Neural progenitor cell (in vitro differentiated cells): ENCODE results near the gene TMEM266. TPM values are rescaled to one million over a fixed set of nuclear protein-coding genes. Genes with fewer than 3 reads are reported as not detected.

Source experiments
- DNase-seq: peaks from one replicate; pipeline ENCODE4 v3.0.0-alpha.2; 2016; ENCODE audit warnings: low spot score
- H2AFZ ChIP-seq: fragments of 200-600 bp; sonication (generic); replicated peaks from 2 replicates; pipeline ENCODE4 v1.6.1; 2016; ENCODE audit warnings: antibody characterized with exemption
- H3F3A ChIP-seq: fragments of 200-600 bp; sonication (generic); 2 replicates; pipeline ENCODE4 v1.6.1; 2016; ENCODE audit warnings: antibody characterized with exemption, low read depth
- H3K27ac ChIP-seq: fragments of 200-600 bp; sonication (generic); 2 replicates; pipeline ENCODE4 v1.5.1; 2016; ENCODE audit warnings: mild to moderate bottlenecking
- H3K27me3 ChIP-seq: fragments of 200-600 bp; sonication (generic); 2 replicates; pipeline ENCODE4 v1.6.1; 2016; ENCODE audit warnings: mild to moderate bottlenecking, moderate library complexity
- H3K36me3 ChIP-seq: fragments of 200-600 bp; sonication (generic); 2 replicates; pipeline ENCODE4 v1.5.1; 2016
- H3K4me1 ChIP-seq: fragments of 200-600 bp; sonication (generic); 2 replicates; pipeline ENCODE4 v1.6.1; 2016; ENCODE audit warnings: mixed run types
- H3K4me2 ChIP-seq: fragments of 200-600 bp; sonication (generic); 2 replicates; pipeline ENCODE4 v1.6.1; 2016
- H3K4me3 ChIP-seq: fragments of 200-600 bp; sonication (generic); 2 replicates; pipeline ENCODE4 v1.5.1; 2016
- H3K79me2 ChIP-seq: fragments of 200-600 bp; sonication (generic); 2 replicates; pipeline ENCODE4 v1.6.1; 2016; ENCODE audit warnings: low read depth
- H3K9ac ChIP-seq: fragments of 200-600 bp; sonication (generic); 2 replicates; pipeline ENCODE4 v1.6.1; 2016
- H3K9me3 ChIP-seq: fragments of 200-600 bp; sonication (generic); 2 replicates; pipeline ENCODE4 v1.5.1; 2016; ENCODE audit warnings: low read depth
- H4K20me1 ChIP-seq: fragments of 200-600 bp; sonication (generic); 2 replicates; pipeline ENCODE4 v1.6.1; 2016; ENCODE audit warnings: low read depth
- H3K27ac Mint-ChIP-seq: 3 replicates; pipeline ENCODE4 v1.8.0; 2021; ENCODE audit warnings: mixed read lengths
- H3K27me3 Mint-ChIP-seq: 2 replicates; pipeline ENCODE4 v1.8.0; 2022; ENCODE audit warnings: low read depth, mild to moderate bottlenecking, inconsistent platforms, moderate library complexity, mixed read lengths; ENCODE audit not compliant: insufficient read depth
- H3K36me3 Mint-ChIP-seq: 3 replicates; pipeline ENCODE4 v1.8.0; 2021; ENCODE audit warnings: mixed read lengths
- H3K4me1 Mint-ChIP-seq: 3 replicates; pipeline ENCODE4 v1.8.0; 2021; ENCODE audit warnings: mixed read lengths
- H3K4me3 Mint-ChIP-seq: 3 replicates; pipeline ENCODE4 v1.8.0; 2021; ENCODE audit warnings: mild to moderate bottlenecking, moderate library complexity, mixed read lengths
- H3K9me3 Mint-ChIP-seq: 3 replicates; pipeline ENCODE4 v1.8.0; 2020; ENCODE audit warnings: mixed read lengths
- EZH2 ChIP-seq: fragments of 200-600 bp; sonication (generic); IDR thresholded peaks from 2 replicates; pipeline ENCODE4 v1.6.1; 2017; ENCODE audit warnings: antibody characterized with exemption, mild to moderate bottlenecking, moderate library complexity
- EZH2phosphoT487 ChIP-seq: fragments of 200-600 bp; sonication (generic); IDR thresholded peaks from 2 replicates; pipeline ENCODE4 v1.6.1; 2017; ENCODE audit warnings: antibody characterized with exemption
- total RNA-seq: library from RNA; depleted of rRNA; stranded (reverse); fragments of >200 nt; gene quantifications from 2 replicates; pipeline ENCODE4 v1.2.3, GENCODE V29; 2015; ENCODE audit warnings: low replicate concordance
- TF ChIP-seq, protein P1 (sequence below): fragments of 200-600 bp; sonication (generic); IDR thresholded peaks from 2 replicates; pipeline ENCODE4 v1.5.1; 2017; ENCODE audit warnings: antibody characterized with exemption, mild to moderate bottlenecking

The TMEM266 gene
- total RNA-seq, 1 donor from 2014 or later, result 0.43 TPM

DNA sequence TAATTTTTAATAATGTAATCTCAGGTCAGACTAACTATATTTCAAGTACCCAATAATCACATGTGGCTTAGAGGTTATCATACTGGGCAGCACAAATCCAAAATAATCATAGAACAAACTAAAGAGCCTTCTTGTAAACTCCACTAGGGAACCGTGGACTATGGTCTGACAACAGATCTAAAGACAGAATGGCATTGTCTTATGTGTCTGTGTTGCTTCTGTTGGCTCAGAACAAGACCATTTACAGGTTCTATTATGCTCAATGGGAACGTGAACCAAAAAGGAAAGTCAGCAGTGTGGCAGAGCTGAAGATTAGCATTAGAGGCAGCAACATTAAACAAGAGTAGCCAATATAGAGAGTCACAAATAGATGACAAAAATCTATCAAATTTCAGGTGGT, 176.6 kb downstream of the TMEM266 start:
- peaks cover 14% of the 10 kb centered on the region for H4K20me1 ChIP-seq
- no peak overlapping the region for H2AFZ ChIP-seq
- H3K79me2 ChIP-seq, result no peaks in the 10 kb centered on the region
- Mint-ChIP-seq H3K4me1 (peaks cover 10% of the 10 kb centered on the region), H3K9me3 (no peaks in the 10 kb centered on the region), H3K27me3 (peaks cover under 1% of the 10 kb centered on the region), H3K4me3 (no peak overlapping the region), H3K27ac (no peak overlapping the region), H3K36me3 (no peaks in the 10 kb centered on the region)
- H3F3A ChIP-seq, result peaks cover 18% of the 10 kb centered on the region
- DNase-seq, result no peak
- H3K4me3 ChIP-seq, result no peak overlapping the region
- TF ChIP-seq, protein P1, sequence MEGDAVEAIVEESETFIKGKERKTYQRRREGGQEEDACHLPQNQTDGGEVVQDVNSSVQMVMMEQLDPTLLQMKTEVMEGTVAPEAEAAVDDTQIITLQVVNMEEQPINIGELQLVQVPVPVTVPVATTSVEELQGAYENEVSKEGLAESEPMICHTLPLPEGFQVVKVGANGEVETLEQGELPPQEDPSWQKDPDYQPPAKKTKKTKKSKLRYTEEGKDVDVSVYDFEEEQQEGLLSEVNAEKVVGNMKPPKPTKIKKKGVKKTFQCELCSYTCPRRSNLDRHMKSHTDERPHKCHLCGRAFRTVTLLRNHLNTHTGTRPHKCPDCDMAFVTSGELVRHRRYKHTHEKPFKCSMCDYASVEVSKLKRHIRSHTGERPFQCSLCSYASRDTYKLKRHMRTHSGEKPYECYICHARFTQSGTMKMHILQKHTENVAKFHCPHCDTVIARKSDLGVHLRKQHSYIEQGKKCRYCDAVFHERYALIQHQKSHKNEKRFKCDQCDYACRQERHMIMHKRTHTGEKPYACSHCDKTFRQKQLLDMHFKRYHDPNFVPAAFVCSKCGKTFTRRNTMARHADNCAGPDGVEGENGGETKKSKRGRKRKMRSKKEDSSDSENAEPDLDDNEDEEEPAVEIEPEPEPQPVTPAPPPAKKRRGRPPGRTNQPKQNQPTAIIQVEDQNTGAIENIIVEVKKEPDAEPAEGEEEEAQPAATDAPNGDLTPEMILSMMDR, result no peak
- TF ChIP-seq EZH2 (no peak), EZH2phosphoT487 (no peak)
- no peak overlapping the region for H3K27ac ChIP-seq
- no peak overlapping the region for H3K9ac ChIP-seq
- no peaks in the 10 kb centered on the region for H3K9me3 ChIP-seq
- H3K27me3 ChIP-seq, result no peaks in the 10 kb centered on the region
- no peaks in the 10 kb centered on the region for H3K36me3 ChIP-seq
- H3K4me1 ChIP-seq, result peaks cover 22% of the 10 kb centered on the region
- H3K4me2 ChIP-seq, result no peak overlapping the region

DNA sequence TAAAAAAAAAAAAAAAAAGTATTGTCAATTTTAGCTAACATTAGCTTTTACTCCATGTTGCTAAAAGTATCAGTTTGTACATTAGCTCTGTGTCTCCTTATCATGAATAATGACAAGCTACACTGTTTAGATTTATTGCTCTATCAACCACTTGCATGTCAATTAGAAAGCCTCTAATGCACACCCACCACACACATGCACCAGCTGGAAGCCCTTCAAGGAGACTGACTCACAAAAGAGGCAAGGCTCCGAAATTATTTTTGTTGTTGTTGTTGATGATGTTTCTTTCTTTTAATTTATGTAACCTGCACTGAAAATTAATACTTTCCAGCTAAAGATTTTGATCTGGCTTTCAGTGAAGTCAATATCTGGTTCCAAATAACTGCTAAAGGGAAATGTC, 180.0 kb downstream of the TMEM266 start:
- peaks cover 2% of the 10 kb centered on the region for H3K27me3 Mint-ChIP-seq
- peaks cover 7% of the 10 kb centered on the region for H3K4me1 Mint-ChIP-seq
- no peak overlapping the region for H3K27ac ChIP-seq
- no peak overlapping the region for H3K4me2 ChIP-seq
- no peaks in the 10 kb centered on the region for H3K9me3 Mint-ChIP-seq
- peaks cover 7% of the 10 kb centered on the region for H3F3A ChIP-seq
- no peaks in the 10 kb centered on the region for H3K79me2 ChIP-seq
- no peaks in the 10 kb centered on the region for H3K9me3 ChIP-seq
- no peak overlapping the region for H3K4me3 Mint-ChIP-seq
- H3K36me3 ChIP-seq, result no peaks in the 10 kb centered on the region
- peaks cover 5% of the 10 kb centered on the region for H3K36me3 Mint-ChIP-seq
- no peak for DNase-seq
- H3K4me3 ChIP-seq, result no peak overlapping the region
- H3K27ac Mint-ChIP-seq, result no peak overlapping the region
- TF ChIP-seq EZH2, result no peak
- peaks cover 8% of the 10 kb centered on the region for H4K20me1 ChIP-seq
- H2AFZ ChIP-seq, result no peak overlapping the region
- H3K27me3 ChIP-seq, result no peaks in the 10 kb centered on the region
- no peak overlapping the region for H3K9ac ChIP-seq
- peaks cover 6% of the 10 kb centered on the region for H3K4me1 ChIP-seq

DNA sequence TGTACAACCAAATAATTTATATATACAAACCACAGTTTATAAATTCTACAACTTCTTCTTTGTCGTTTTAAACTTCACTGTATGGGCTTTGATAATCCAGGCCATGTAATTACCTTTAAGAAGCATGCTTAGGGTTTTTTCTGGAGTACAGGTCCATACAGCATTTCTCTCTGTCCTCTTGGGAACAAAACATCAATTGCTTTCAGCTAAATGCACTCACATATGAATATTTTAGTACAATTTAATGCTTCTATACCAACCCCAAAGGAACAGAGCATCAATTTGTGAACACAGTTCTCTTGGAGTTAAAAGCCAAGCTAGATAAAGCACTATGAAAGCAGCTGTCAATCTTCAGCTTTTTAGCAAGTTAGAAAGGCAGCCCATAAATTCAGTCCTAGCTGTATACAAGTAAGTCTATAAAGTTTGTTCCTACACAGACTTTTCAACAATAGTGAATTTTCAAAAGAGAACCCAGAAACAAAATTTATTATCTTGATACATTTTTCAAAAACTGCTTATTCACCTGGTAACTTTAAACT, 185.4 kb downstream of the TMEM266 start:
- H3K4me3 Mint-ChIP-seq, result no peak overlapping the region

DNA sequence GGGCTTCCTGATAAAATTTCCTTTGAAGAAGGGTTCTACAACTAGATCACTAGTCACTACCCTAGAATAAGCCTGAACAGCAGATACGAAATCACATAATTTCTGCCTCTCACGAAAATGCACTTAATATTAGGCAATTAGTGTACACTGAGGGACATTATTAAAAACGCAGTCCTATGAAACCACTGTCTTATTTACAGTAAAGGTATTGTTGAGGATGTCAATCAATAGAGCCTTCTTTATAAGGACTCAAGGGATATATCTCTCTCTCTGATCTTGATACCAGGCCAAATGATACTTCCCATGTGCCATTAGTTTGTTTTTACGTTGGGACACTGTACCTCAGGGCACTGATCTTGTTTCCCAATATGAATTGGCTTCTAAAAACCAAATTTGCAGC, 191.9 kb downstream of the TMEM266 start:
- no peak for TF ChIP-seq EZH2
- Histone ChIP-seq H3K36me3 (no peaks in the 10 kb centered on the region), H3K27ac (no peak overlapping the region), H3K79me2 (no peaks in the 10 kb centered on the region), H3K9me3 (no peaks in the 10 kb centered on the region), H3F3A (peaks cover 8% of the 10 kb centered on the region), H3K27me3 (no peaks in the 10 kb centered on the region), H4K20me1 (peaks cover 10% of the 10 kb centered on the region), H3K4me1 (peaks cover 10% of the 10 kb centered on the region), H3K4me3 (no peak overlapping the region), H2AFZ (no peak overlapping the region), H3K4me2 (no peak overlapping the region), H3K9ac (no peak overlapping the region)
- H3K27ac Mint-ChIP-seq, result no peak overlapping the region
- H3K4me1 Mint-ChIP-seq, result no peaks in the 10 kb centered on the region
- no peaks in the 10 kb centered on the region for H3K9me3 Mint-ChIP-seq
- H3K36me3 Mint-ChIP-seq, result peaks cover 10% of the 10 kb centered on the region
- no peak for DNase-seq
- no peak overlapping the region for H3K4me3 Mint-ChIP-seq
- no peaks in the 10 kb centered on the region for H3K27me3 Mint-ChIP-seq

More for the DNA sequence above, 185.4 kb downstream of the TMEM266 start:
- H3K9me3 ChIP-seq, result no peaks in the 10 kb centered on the region
- H2AFZ ChIP-seq, result no peak overlapping the region
- H3K4me2 ChIP-seq, result no peak overlapping the region
- H3K27ac Mint-ChIP-seq, result no peak overlapping the region
- H3K79me2 ChIP-seq, result no peaks in the 10 kb centered on the region
- H3K27me3 Mint-ChIP-seq, result peaks cover 2% of the 10 kb centered on the region
- no peaks in the 10 kb centered on the region for H3K9me3 Mint-ChIP-seq
- H3K27ac ChIP-seq, result no peak overlapping the region
- no peak overlapping the region for H3K4me3 ChIP-seq
- H3K4me1 ChIP-seq, result no peaks in the 10 kb centered on the region
- H3K27me3 ChIP-seq, result no peaks in the 10 kb centered on the region
- no peaks in the 10 kb centered on the region for H4K20me1 ChIP-seq
- TF ChIP-seq EZH2 (no peak), EZH2phosphoT487 (no peak)
- TF ChIP-seq, protein P1, result no peak
- H3K4me1 Mint-ChIP-seq, result peaks cover 2% of the 10 kb centered on the region
- H3K9ac ChIP-seq, result no peak overlapping the region
- DNase-seq, result no peak
- H3K36me3 ChIP-seq, result no peaks in the 10 kb centered on the region
- H3F3A ChIP-seq, result no peaks in the 10 kb centered on the region
- H3K36me3 Mint-ChIP-seq, result peaks cover 7% of the 10 kb centered on the region
